CD4-positive, CD25-positive, alpha-beta regulatory T cell (primary cell): ENCODE results near the gene PRKAR1B. TPM values are rescaled to one million over a fixed set of nuclear protein-coding genes. Genes with fewer than 3 reads are reported as not detected.

Source experiments
- ATAC-seq, 2 donors: fragments of 150-1000 bp; cut with Tn5 transposase; one replicate each; pipeline ENCODE4 v1.10.0; 2021; ENCODE audit warnings: low read depth in 2 of 2, moderate number of reproducible peaks in 2 of 2, moderate library complexity in 1 of 2
- DNase-seq, 3 donors: peaks; one replicate each; pipeline versions ENCODE4 v3.0.0 to v3.0.0-alpha.2; 2012 to 2022; ENCODE audit warnings: mixed read lengths in 1 of 3
- H3K27ac ChIP-seq: one replicate; pipeline ENCODE4 v1.7.0; 2013; ENCODE audit warnings: mild to moderate bottlenecking, low read length; ENCODE audit not compliant: insufficient read depth, poor library complexity, severe bottlenecking
- H3K27me3 ChIP-seq: one replicate; pipeline ENCODE4 v1.7.0; 2013; ENCODE audit warnings: low read length; ENCODE audit not compliant: control insufficient read depth, insufficient read depth
- H3K36me3 ChIP-seq: one replicate; pipeline ENCODE4 v1.7.0; 2013; ENCODE audit warnings: mild to moderate bottlenecking, low read length, moderate library complexity; ENCODE audit not compliant: control insufficient read depth, insufficient read depth
- H3K4me1 ChIP-seq: 2 replicates; pipeline ENCODE4 v1.7.0; 2013; ENCODE audit warnings: mild to moderate bottlenecking, low read length; ENCODE audit not compliant: insufficient read depth, control insufficient read depth, poor library complexity, severe bottlenecking
- H3K4me3 ChIP-seq: one replicate; pipeline ENCODE4 v1.7.0; 2013; ENCODE audit warnings: low read depth, mild to moderate bottlenecking, low read length, moderate library complexity
- H3K9me3 ChIP-seq, 2 experiments: 1 replicate in 1 of 2; 2 replicates in 1 of 2; pipeline ENCODE4 v1.7.0; 2013; ENCODE audit warnings: low read length in 2 of 2, mild to moderate bottlenecking in 1 of 2, moderate library complexity in 1 of 2; ENCODE audit not compliant: control insufficient read depth in 2 of 2
- H3K27ac Mint-ChIP-seq, 3 donors: one replicate each; pipeline ENCODE4 v1.8.0; 2020 to 2022; ENCODE audit warnings: mild to moderate bottlenecking in 3 of 3, mixed read lengths in 3 of 3, moderate library complexity in 2 of 3
- H3K27me3 Mint-ChIP-seq: one replicate; pipeline ENCODE4 v1.8.0; 2022; ENCODE audit warnings: mild to moderate bottlenecking, mixed read lengths
- H3K36me3 Mint-ChIP-seq: one replicate; pipeline ENCODE4 v1.8.0; 2020; ENCODE audit warnings: mixed read lengths
- H3K4me1 Mint-ChIP-seq, 4 donors: one replicate each; pipeline ENCODE4 v1.8.0; 2020 to 2022; ENCODE audit warnings: mixed read lengths in 4 of 4, mild to moderate bottlenecking in 1 of 4
- H3K4me3 Mint-ChIP-seq, 4 donors: one replicate each; pipeline ENCODE4 v1.8.0; 2020 to 2022; ENCODE audit warnings: mild to moderate bottlenecking in 4 of 4, mixed read lengths in 4 of 4, moderate library complexity in 3 of 4
- H3K9me3 Mint-ChIP-seq, 7 donors: one replicate each; pipeline ENCODE4 v1.8.0; 2020 to 2022; ENCODE audit warnings: mixed read lengths in 7 of 7, mild to moderate bottlenecking in 3 of 7, moderate library complexity in 2 of 7
- polyA plus RNA-seq, 4 donors: library from polyadenylated mRNA; unstranded; fragments of 300-500 nt; fragmentation: Illumina TruSeq; gene quantifications; one replicate each; pipeline ENCODE4 v1.2.3, GENCODE V29; 2021
- total RNA-seq: library from RNA; stranded (reverse); gene quantifications from one replicate; pipeline ENCODE4 v1.2.3, GENCODE V29; 2022

Gene PRKAR1B
- total and polyA plus RNA-seq, 5 donors from 2014 or later: 4.9 to 12.5 (median 6.8) TPM

- DNase-seq (no peak), ATAC-seq (no peak)
- no peaks in the 10 kb centered on the region for H3K9me3 Mint-ChIP-seq
Observed at GRCh38 chr7:572416-573268, 154.4 kb downstream of the PRKAR1B start.

GRCh38 chr7:571718-572415, 155.2 kb downstream of the PRKAR1B start:
- Histone ChIP-seq H3K9me3 (no peaks in the 10 kb centered on the region), H3K4me1 (no peaks in the 10 kb centered on the region), H3K27ac (no peak overlapping the region), H3K27me3 (no peaks in the 10 kb centered on the region), H3K36me3 (no peaks in the 10 kb centered on the region), H3K4me3 (no peak overlapping the region)
- Mint-ChIP-seq H3K9me3 (no peaks in the 10 kb centered on the region), H3K4me1 (peaks cover 0 to 3% (median 0%) of the 10 kb centered on the region in 4 donors), H3K27me3 (no peaks in the 10 kb centered on the region), H3K4me3 (no peak overlapping the region), H3K27ac (no peak overlapping the region), H3K36me3 (peaks cover 10% of the 10 kb centered on the region)
- ATAC-seq (no peak), DNase-seq (no peak)

More at GRCh38 chr7:572416-573268, 154.4 kb downstream of the PRKAR1B start:
- Histone ChIP-seq H3K27ac (no peak overlapping the region), H3K27me3 (no peaks in the 10 kb centered on the region), H3K9me3 (no peaks in the 10 kb centered on the region), H3K4me3 (no peak overlapping the region), H3K36me3 (no peaks in the 10 kb centered on the region), H3K4me1 (no peaks in the 10 kb centered on the region)
- peaks cover 10% of the 10 kb centered on the region for H3K36me3 Mint-ChIP-seq
- H3K4me3 Mint-ChIP-seq: no peak overlapping the region
- peaks cover 0 to 3% (median 0%) of the 10 kb centered on the region in 4 donors for H3K4me1 Mint-ChIP-seq
- H3K27me3 Mint-ChIP-seq: no peaks in the 10 kb centered on the region
- H3K27ac Mint-ChIP-seq: no peak overlapping the region

GRCh38 chr7:571096-571717, 155.9 kb downstream of the PRKAR1B start:
- H3K9me3 Mint-ChIP-seq: no peaks in the 10 kb centered on the region
- Histone ChIP-seq H3K4me1 (no peaks in the 10 kb centered on the region), H3K9me3 (no peaks in the 10 kb centered on the region), H3K27ac (no peak overlapping the region), H3K27me3 (no peaks in the 10 kb centered on the region), H3K4me3 (no peak overlapping the region), H3K36me3 (no peaks in the 10 kb centered on the region)
- no peak overlapping the region for H3K4me3 Mint-ChIP-seq
- H3K27ac Mint-ChIP-seq: no peak overlapping the region
- H3K36me3 Mint-ChIP-seq: peaks cover 10% of the 10 kb centered on the region
- peaks cover 0 to 2% (median 0%) of the 10 kb centered on the region in 4 donors for H3K4me1 Mint-ChIP-seq
- no peak for ATAC-seq
- H3K27me3 Mint-ChIP-seq: no peaks in the 10 kb centered on the region
- DNase-seq: no peak

GRCh38 chr7:570801-571070, 156.3 kb downstream of the PRKAR1B start:
- Mint-ChIP-seq H3K27ac (no peak overlapping the region), H3K36me3 (peaks cover 5% of the 10 kb centered on the region), H3K4me1 (no peaks in the 10 kb centered on the region), H3K4me3 (no peak overlapping the region), H3K9me3 (no peaks in the 10 kb centered on the region), H3K27me3 (no peaks in the 10 kb centered on the region)
- Histone ChIP-seq H3K36me3 (no peaks in the 10 kb centered on the region), H3K27ac (no peak overlapping the region), H3K27me3 (no peaks in the 10 kb centered on the region), H3K9me3 (no peaks in the 10 kb centered on the region), H3K4me1 (no peaks in the 10 kb centered on the region), H3K4me3 (no peak overlapping the region)
- no peak for DNase-seq
- ATAC-seq: no peak

- Mint-ChIP-seq H3K36me3 (peaks cover 4% of the 10 kb centered on the region), H3K27ac (no peak overlapping the region), H3K9me3 (no peaks in the 10 kb centered on the region), H3K4me3 (no peak overlapping the region), H3K4me1 (no peaks in the 10 kb centered on the region), H3K27me3 (no peaks in the 10 kb centered on the region)
- ATAC-seq (no peak), DNase-seq (no peak)
- Histone ChIP-seq H3K4me3 (no peak overlapping the region), H3K27me3 (no peaks in the 10 kb centered on the region), H3K4me1 (no peaks in the 10 kb centered on the region), H3K9me3 (no peaks in the 10 kb centered on the region), H3K27ac (no peak overlapping the region), H3K36me3 (no peaks in the 10 kb centered on the region)
Observed at GRCh38 chr7:569996-570800, 156.9 kb downstream of the PRKAR1B start.

- H3K4me1 ChIP-seq: no peaks in the 10 kb centered on the region
- DNase-seq: no peak
- ATAC-seq: no peak
- no peak overlapping the region for H3K4me3 Mint-ChIP-seq
- H3K27me3 Mint-ChIP-seq: no peaks in the 10 kb centered on the region
- no peaks in the 10 kb centered on the region for H3K9me3 Mint-ChIP-seq
- H3K36me3 Mint-ChIP-seq: no peaks in the 10 kb centered on the region
- no peaks in the 10 kb centered on the region for H3K36me3 ChIP-seq
- no peaks in the 10 kb centered on the region for H3K9me3 ChIP-seq
- H3K27me3 ChIP-seq: no peaks in the 10 kb centered on the region
- no peak overlapping the region for H3K27ac Mint-ChIP-seq
- H3K4me3 ChIP-seq: no peak overlapping the region
- no peak overlapping the region for H3K27ac ChIP-seq
- H3K4me1 Mint-ChIP-seq: no peaks in the 10 kb centered on the region
Observed at GRCh38 chr7:569071-569855, 157.8 kb downstream of the PRKAR1B start.
